H9 (cell line): ENCODE results near the gene BCL11B. TPM values are rescaled to one million over a fixed set of nuclear protein-coding genes. Genes with fewer than 3 reads are reported as not detected.

Experiments used
- DNase-seq: peaks from one replicate; pipeline ENCODE4 v3.0.0-alpha.2; 2017
- H2AFZ ChIP-seq: one replicate; pipeline ENCODE4 v1.6.1; 2013; ENCODE audit warnings: mild to moderate bottlenecking, low read length, control low read depth, moderate library complexity
- H2AK5ac ChIP-seq: 2 replicates; pipeline ENCODE4 v1.6.1; 2013; ENCODE audit warnings: low read length, control low read depth, mixed read lengths; ENCODE audit not compliant: insufficient read length
- H2BK120ac ChIP-seq: one replicate; pipeline ENCODE4 v1.6.1; 2013; ENCODE audit warnings: low read depth, mild to moderate bottlenecking, low read length, control low read depth, inconsistent platforms; ENCODE audit not compliant: poor library complexity, severe bottlenecking
- H2BK12ac ChIP-seq: 2 replicates; pipeline ENCODE4 v1.6.1; 2013; ENCODE audit warnings: low read length, control low read depth, mixed read lengths, low read depth; ENCODE audit not compliant: insufficient read length
- H2BK15ac ChIP-seq: 2 replicates; pipeline ENCODE4 v1.6.1; 2013; ENCODE audit warnings: low read depth, low read length, control low read depth
- H2BK20ac ChIP-seq: one replicate; pipeline ENCODE4 v1.6.1; 2013; ENCODE audit warnings: low read depth, mild to moderate bottlenecking, low read length, control low read depth, inconsistent platforms; ENCODE audit not compliant: poor library complexity, severe bottlenecking
- H2BK5ac ChIP-seq: 2 replicates; pipeline ENCODE4 v1.6.1; 2013; ENCODE audit warnings: low read length, control low read depth, mixed read lengths; ENCODE audit not compliant: insufficient read length
- H3K14ac ChIP-seq: 2 replicates; pipeline ENCODE4 v1.6.1; 2013; ENCODE audit warnings: low read length, control low read depth; ENCODE audit not compliant: insufficient read depth
- H3K18ac ChIP-seq: 2 replicates; pipeline ENCODE4 v1.6.1; 2013; ENCODE audit warnings: low read depth, mild to moderate bottlenecking, mixed read lengths, low read length, control low read depth; ENCODE audit not compliant: insufficient read length
- H3K23ac ChIP-seq: 2 replicates; pipeline ENCODE4 v1.6.1; 2013; ENCODE audit warnings: low read length, control low read depth, mixed read lengths, low read depth; ENCODE audit not compliant: insufficient read length
- H3K23me2 ChIP-seq: 2 replicates; pipeline ENCODE4 v1.6.1; 2013; ENCODE audit warnings: low read depth, mild to moderate bottlenecking, mixed read lengths, low read length, control low read depth; ENCODE audit not compliant: insufficient read length, poor library complexity, severe bottlenecking
- H3K27ac ChIP-seq: 2 replicates; pipeline ENCODE4 v1.5.1; 2013; ENCODE audit warnings: low read length, control low read depth, mixed read lengths, low read depth; ENCODE audit not compliant: insufficient read length
- H3K27me3 ChIP-seq: 2 replicates; pipeline ENCODE4 v1.6.1; 2013; ENCODE audit warnings: low read length, control low read depth, inconsistent platforms; ENCODE audit not compliant: insufficient read depth
- H3K4ac ChIP-seq: 2 replicates; pipeline ENCODE4 v1.6.1; 2013; ENCODE audit warnings: low read depth, mild to moderate bottlenecking, control low read depth, inconsistent platforms, low read length, moderate library complexity
- H3K4me1 ChIP-seq: 2 replicates; pipeline ENCODE4 v1.6.1; 2013; ENCODE audit warnings: low read length, control low read depth, inconsistent platforms; ENCODE audit not compliant: insufficient read depth
- H3K4me2 ChIP-seq: 2 replicates; pipeline ENCODE4 v1.6.1; 2013; ENCODE audit warnings: low read length, control low read depth, mixed read lengths; ENCODE audit not compliant: insufficient read length, insufficient read depth
- H3K56ac ChIP-seq: 2 replicates; pipeline ENCODE4 v1.6.1; 2013; ENCODE audit warnings: low read depth, mild to moderate bottlenecking, mixed read lengths, low read length, control low read depth; ENCODE audit not compliant: insufficient read length
- H3K79me1 ChIP-seq: 2 replicates; pipeline ENCODE4 v1.6.1; 2013; ENCODE audit warnings: low read depth, mild to moderate bottlenecking, moderate library complexity, low read length, control low read depth, inconsistent platforms; ENCODE audit not compliant: insufficient read depth, poor library complexity, severe bottlenecking
- H3K79me2 ChIP-seq: 2 replicates; pipeline ENCODE4 v1.6.1; 2013; ENCODE audit warnings: low read length, control low read depth, inconsistent platforms; ENCODE audit not compliant: insufficient read depth
- H3K9ac ChIP-seq: 2 replicates; pipeline ENCODE4 v1.6.1; 2013; ENCODE audit warnings: low read length, control low read depth, mixed read lengths; ENCODE audit not compliant: insufficient read length; ENCODE audit errors: extremely low read depth
- H3K9me3 ChIP-seq: one replicate; pipeline ENCODE4 v1.6.1; 2013; ENCODE audit warnings: low read depth, low read length, inconsistent platforms; ENCODE audit not compliant: control insufficient read depth
- H3T11ph ChIP-seq: one replicate; pipeline ENCODE4 v1.6.1; 2013; ENCODE audit warnings: mild to moderate bottlenecking, low read length, control low read depth, inconsistent platforms
- H4K20me1 ChIP-seq: one replicate; pipeline ENCODE4 v1.6.1; 2013; ENCODE audit not compliant: control insufficient read depth, insufficient read length, insufficient read depth
- H4K5ac ChIP-seq: 2 replicates; pipeline ENCODE4 v1.6.1; 2013; ENCODE audit warnings: low read depth, mild to moderate bottlenecking, mixed read lengths, low read length, control low read depth; ENCODE audit not compliant: insufficient read length
- H4K8ac ChIP-seq: replicated peaks from 2 replicates; pipeline ENCODE4 v1.6.1; 2013; ENCODE audit warnings: low read length, control low read depth, mixed read lengths, low read depth; ENCODE audit not compliant: insufficient read length
- H4K91ac ChIP-seq: 2 replicates; pipeline ENCODE4 v1.6.1; 2013; ENCODE audit warnings: low read depth, mild to moderate bottlenecking, moderate library complexity, mixed read lengths, low read length, control low read depth; ENCODE audit not compliant: insufficient read length
- H3K27ac Mint-ChIP-seq, 3 experiments: 2 replicates in 2 of 3; 3 replicates in 1 of 3; pipeline ENCODE4 v1.8.0; 2020 to 2021; ENCODE audit warnings: mixed read lengths in 3 of 3, mild to moderate bottlenecking in 1 of 3, moderate library complexity in 1 of 3
- H3K27me3 Mint-ChIP-seq: 2 replicates; pipeline ENCODE4 v1.8.0; 2021; ENCODE audit warnings: low read depth, mild to moderate bottlenecking, moderate library complexity, mixed read lengths
- H3K36me3 Mint-ChIP-seq, 3 experiments: 2 replicates in 2 of 3; 3 replicates in 1 of 3; pipeline ENCODE4 v1.8.0; 2020 to 2021; ENCODE audit warnings: low read depth in 3 of 3, mixed read lengths in 3 of 3; ENCODE audit not compliant: insufficient read depth in 1 of 3
- H3K4me1 Mint-ChIP-seq, 2 experiments: 2 replicates each; pipeline ENCODE4 v1.8.0; 2020; ENCODE audit warnings: mixed read lengths in 2 of 2
- H3K4me3 Mint-ChIP-seq, 2 experiments: 2 replicates in 1 of 2; 3 replicates in 1 of 2; pipeline ENCODE4 v1.8.0; 2020 to 2021; ENCODE audit warnings: mild to moderate bottlenecking in 2 of 2, mixed read lengths in 2 of 2, moderate library complexity in 1 of 2
- H3K9me3 Mint-ChIP-seq, 2 experiments: 2 replicates in 1 of 2; 3 replicates in 1 of 2; pipeline ENCODE4 v1.8.0; 2020; ENCODE audit warnings: mild to moderate bottlenecking in 2 of 2, mixed read lengths in 2 of 2, moderate library complexity in 1 of 2
- WGBS: extraction: QIAGEN DNeasy Blood & Tissue Kit; methylation state at CpG from one replicate; pipeline ENCODE4 v1.1.7; 2013; ENCODE audit warnings: missing lambda C conversion rate, low lambda C conversion rate, mixed read lengths; ENCODE audit not compliant: insufficient read length; ENCODE audit errors: extremely low coverage; 5-methylcytosine and 5-hydroxymethylcytosine counted together
- total RNA-seq: library from RNA; stranded (reverse); gene quantifications from 2 replicates; pipeline ENCODE4 v1.2.1, GENCODE V29; 2021
- TF ChIP-seq, protein P1 (sequence below): fragments of 200-600 bp; sonication (generic); conservative IDR thresholded peaks from 3 replicates; pipeline ENCODE4 v1.8.0; 2021; ENCODE audit warnings: antibody characterized with exemption, mild to moderate bottlenecking

Gene BCL11B
- total RNA-seq, 1 experiment from 2014 or later = 4.9 TPM

DNA sequence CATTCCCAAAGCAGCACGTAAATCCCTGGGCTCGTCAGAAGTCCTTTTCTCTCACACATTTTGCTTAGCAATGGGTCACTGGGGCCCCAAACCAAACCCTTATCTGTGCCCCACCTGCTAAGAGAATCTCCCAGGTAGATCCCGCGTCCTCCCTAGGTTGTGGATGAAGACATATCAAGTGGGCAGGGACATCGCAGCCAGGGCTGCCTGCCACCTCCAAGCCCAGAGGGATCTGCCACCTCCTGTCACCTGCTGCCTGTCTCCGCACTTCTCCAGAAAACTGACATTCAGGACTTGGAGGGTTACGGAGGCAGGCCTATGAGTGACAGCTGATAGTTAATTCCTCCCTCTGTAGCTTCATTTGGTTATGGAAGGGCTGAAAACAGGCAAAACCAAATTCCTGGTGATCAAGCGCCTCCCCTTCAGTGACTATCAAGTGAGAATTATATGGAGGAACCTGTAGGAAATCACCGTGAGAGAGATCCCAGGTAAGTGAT is 19.5 kb downstream of the BCL11B start:
- no peak overlapping the region for H3K18ac ChIP-seq
- H3K9me3 ChIP-seq = no peaks in the 10 kb centered on the region
- H3K79me1 ChIP-seq = no peaks in the 10 kb centered on the region
- no peak overlapping the region for H3K14ac ChIP-seq
- H2AK5ac ChIP-seq = no peak overlapping the region
- H3K9me3 Mint-ChIP-seq = no peaks in the 10 kb centered on the region
- H3K4me3 Mint-ChIP-seq = no peak overlapping the region
- no peaks in the 10 kb centered on the region for H3K23me2 ChIP-seq
- H4K5ac ChIP-seq = no peak overlapping the region
- no peak overlapping the region for H2BK20ac ChIP-seq
- H3K4me1 Mint-ChIP-seq = peaks cover 30 to 34% of the 10 kb centered on the region in 2 experiments
- H3K23ac ChIP-seq = no peak overlapping the region
- no peak overlapping the region for H3K4ac ChIP-seq
- H4K91ac ChIP-seq = no peak overlapping the region
- H4K8ac ChIP-seq = no peak overlapping the region
- WGBS = no CpG with 5 or more reads among the region's 9 CpGs
- no peak overlapping the region for H3K27ac ChIP-seq
- no peak overlapping the region for H3T11ph ChIP-seq
- no peak overlapping the region for H3K56ac ChIP-seq
- no peak overlapping the region for H2BK5ac ChIP-seq
- no peaks in the 10 kb centered on the region for H3K27me3 ChIP-seq
- no peak overlapping the region for H2BK12ac ChIP-seq
- no peak overlapping the region for H2BK120ac ChIP-seq
- H4K20me1 ChIP-seq = peaks cover 2% of the 10 kb centered on the region
- no peak overlapping the region for H3K4me2 ChIP-seq
- H3K36me3 Mint-ChIP-seq = peaks cover 0 to 3% (median 2%) of the 10 kb centered on the region in 3 experiments; a peak in 2 of 7 replicates
- peaks cover 2% of the 10 kb centered on the region for H3K27me3 Mint-ChIP-seq
- DNase-seq = no peak
- H2BK15ac ChIP-seq = no peak overlapping the region
- no peak overlapping the region for H3K27ac Mint-ChIP-seq
- H3K9ac ChIP-seq = no peak overlapping the region
- peaks cover 5% of the 10 kb centered on the region; the same call in 1 of the 2 replicates for H3K79me2 ChIP-seq
- TF ChIP-seq, protein P1, sequence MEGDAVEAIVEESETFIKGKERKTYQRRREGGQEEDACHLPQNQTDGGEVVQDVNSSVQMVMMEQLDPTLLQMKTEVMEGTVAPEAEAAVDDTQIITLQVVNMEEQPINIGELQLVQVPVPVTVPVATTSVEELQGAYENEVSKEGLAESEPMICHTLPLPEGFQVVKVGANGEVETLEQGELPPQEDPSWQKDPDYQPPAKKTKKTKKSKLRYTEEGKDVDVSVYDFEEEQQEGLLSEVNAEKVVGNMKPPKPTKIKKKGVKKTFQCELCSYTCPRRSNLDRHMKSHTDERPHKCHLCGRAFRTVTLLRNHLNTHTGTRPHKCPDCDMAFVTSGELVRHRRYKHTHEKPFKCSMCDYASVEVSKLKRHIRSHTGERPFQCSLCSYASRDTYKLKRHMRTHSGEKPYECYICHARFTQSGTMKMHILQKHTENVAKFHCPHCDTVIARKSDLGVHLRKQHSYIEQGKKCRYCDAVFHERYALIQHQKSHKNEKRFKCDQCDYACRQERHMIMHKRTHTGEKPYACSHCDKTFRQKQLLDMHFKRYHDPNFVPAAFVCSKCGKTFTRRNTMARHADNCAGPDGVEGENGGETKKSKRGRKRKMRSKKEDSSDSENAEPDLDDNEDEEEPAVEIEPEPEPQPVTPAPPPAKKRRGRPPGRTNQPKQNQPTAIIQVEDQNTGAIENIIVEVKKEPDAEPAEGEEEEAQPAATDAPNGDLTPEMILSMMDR = no peak
- H3K4me1 ChIP-seq = peaks cover 14% of the 10 kb centered on the region; the same call in 1 of the 2 replicates
- no peak overlapping the region for H2AFZ ChIP-seq
